ENCODE data around the gene RMI1. TPM values are rescaled to one million over a fixed set of nuclear protein-coding genes. Genes with fewer than 3 reads are reported as not detected.
"Not testable (repeated sequence)": the region's sequence is repeated elsewhere in the genome, so short reads cannot be mapped to it uniquely, and the experiment has no call there.

RMI1 gene
- polyA plus RNA-seq, 1 experiment, result 4.0 TPM

GRCh38 chr9:84003246-84003645 lies 22.6 kb downstream of the RMI1 start:
- no peak for TF ChIP-seq CTCF (IDR thresholded peaks at IDR 0.05; ENCODE audit: low read depth, low read length)
- no peak overlapping the region for H3K27ac ChIP-seq (ENCODE audit: low read depth, low read length)
- H3K27me3 ChIP-seq (ENCODE audit: control insufficient read depth, insufficient read depth, low read length), result no peaks in the 10 kb centered on the region
- no peak for DNase-seq (ENCODE audit: low read depth, low spot score)
- no peaks in the 10 kb centered on the region for H3K9me3 ChIP-seq (ENCODE audit: control insufficient read depth, insufficient read depth, low read length)
- ChIA-PET POLR2A (no interaction called here), CTCF (interaction anchor here (0.9 kb wide), 1 partner anchor 258 kb away, joined by 3 read pairs; no protein-coding TSS in a partner anchor)
- H3K4me3 ChIP-seq (ENCODE audit: low read depth, low read length), result no peak overlapping the region

- no peak overlapping the region for H3K4me3 ChIP-seq (ENCODE audit: low read depth, low read length)
- CTCF ChIA-PET, result no interaction called here
- H3K9me3 ChIP-seq (ENCODE audit: control insufficient read depth, insufficient read depth, low read length), result no peaks in the 10 kb centered on the region
- POLR2A ChIA-PET, result no interaction called here
- DNase-seq (ENCODE audit: low read depth, low spot score), result no peak
- no peak overlapping the region for H3K27ac ChIP-seq (ENCODE audit: low read depth, low read length)
- no peak for TF ChIP-seq CTCF (IDR thresholded peaks at IDR 0.05; ENCODE audit: low read depth, low read length)
- no peaks in the 10 kb centered on the region for H3K27me3 ChIP-seq (ENCODE audit: control insufficient read depth, insufficient read depth, low read length)
These were observed 27.1 kb downstream of the RMI1 start for GRCh38 chr9:84007662-84008061.

- Histone ChIP-seq H3K4me3 (ENCODE audit: low read depth, low read length) (no peak overlapping the region), H3K27me3 (ENCODE audit: control insufficient read depth, insufficient read depth, low read length) (no peaks in the 10 kb centered on the region), H3K27ac (ENCODE audit: low read depth, low read length) (no peak overlapping the region), H3K9me3 (ENCODE audit: control insufficient read depth, insufficient read depth, low read length) (no peaks in the 10 kb centered on the region; the same call in 1 of the 2 replicates)
- TF ChIP-seq CTCF (IDR thresholded peaks at IDR 0.05; ENCODE audit: low read depth, low read length), result no peak
- ChIA-PET POLR2A (interaction anchor here (0.7 kb wide), 1 partner anchor 71 kb away, joined by 4 read pairs; no protein-coding TSS in a partner anchor), CTCF (no interaction called here)
- DNase-seq (ENCODE audit: low read depth, low spot score), result no peak
These were observed 43.5 kb downstream of the RMI1 start for GRCh38 chr9:84024041-84024575.

GRCh38 chr9:84027201-84027600 lies 46.6 kb downstream of the RMI1 start:
- H3K4me3 ChIP-seq (ENCODE audit: low read depth, low read length), result no peak overlapping the region
- no peak for TF ChIP-seq CTCF (IDR thresholded peaks at IDR 0.05; ENCODE audit: low read depth, low read length)
- no peak for DNase-seq (ENCODE audit: low read depth, low spot score)
- no peaks in the 10 kb centered on the region for H3K27me3 ChIP-seq (ENCODE audit: control insufficient read depth, insufficient read depth, low read length)
- ChIA-PET CTCF (no interaction called here), POLR2A (no interaction called here)
- no peak overlapping the region for H3K27ac ChIP-seq (ENCODE audit: low read depth, low read length)
- no peaks in the 10 kb centered on the region; the same call in 1 of the 2 replicates for H3K9me3 ChIP-seq (ENCODE audit: control insufficient read depth, insufficient read depth, low read length)

- Histone ChIP-seq H3K4me3 (ENCODE audit: low read depth, low read length) (no peak overlapping the region), H3K9me3 (ENCODE audit: control insufficient read depth, insufficient read depth, low read length) (no peaks in the 10 kb centered on the region; the same call in 1 of the 2 replicates), H3K27me3 (ENCODE audit: control insufficient read depth, insufficient read depth, low read length) (no peaks in the 10 kb centered on the region), H3K27ac (ENCODE audit: low read depth, low read length) (no peak overlapping the region)
- ChIA-PET POLR2A (no interaction called here), CTCF (no interaction called here)
- no peak for DNase-seq (ENCODE audit: low read depth, low spot score)
- no peak for TF ChIP-seq CTCF (IDR thresholded peaks at IDR 0.05; ENCODE audit: low read depth, low read length)
These were observed 50.9 kb downstream of the RMI1 start for GRCh38 chr9:84031534-84031933.

GRCh38 chr9:84041857-84042256 lies 61.3 kb downstream of the RMI1 start:
- POLR2A ChIA-PET; DNase-seq (ENCODE audit: low read depth, low spot score); H3K27ac ChIP-seq (ENCODE audit: low read depth, low read length); H3K4me3 ChIP-seq (ENCODE audit: low read depth, low read length); CTCF ChIA-PET; H3K27me3 ChIP-seq (ENCODE audit: control insufficient read depth, insufficient read depth, low read length); H3K9me3 ChIP-seq (ENCODE audit: control insufficient read depth, insufficient read depth, low read length): not testable (repeated sequence)
